Activated CD8-positive, alpha-beta memory T cell treated with anti-CD3 and anti-CD28 coated beads, Interleukin-2, amount 50 U/mL, for 24 hours (primary cell): ENCODE data around the gene GTPBP8.
A peak's percentile ranks its signal among the peaks of the same experiment; 100 is the strongest.
"Not testable (repeated sequence)": the region's sequence is repeated elsewhere in the genome, so short reads cannot be mapped to it uniquely, and the experiment has no call there.

Source experiments
- DNase-seq: peaks from one replicate; pipeline ENCODE4 v3.0.0-alpha.2; 2020; ENCODE audit errors: extremely low read depth

GTPBP8 gene

DNA sequence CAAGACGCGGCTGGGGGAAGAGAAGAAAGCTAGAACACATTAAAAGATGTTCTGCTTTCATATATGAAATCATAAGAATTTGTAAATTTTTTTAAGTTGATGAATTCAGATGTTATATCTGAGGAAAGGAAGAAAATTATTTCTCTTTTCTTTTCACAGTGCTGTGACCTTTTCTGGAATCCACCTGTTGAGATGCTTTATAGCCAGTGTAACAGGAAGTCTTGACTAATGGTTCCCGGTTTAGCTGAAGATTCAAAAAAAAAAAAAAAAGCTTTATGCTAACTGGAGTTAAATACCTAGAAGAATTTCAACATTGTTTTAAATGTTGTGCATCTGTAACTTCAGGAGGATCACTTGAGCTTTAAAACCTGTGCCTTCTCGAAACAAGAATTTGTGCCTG, 9.9 kb downstream of the GTPBP8 start:
- DNase-seq: no peak

- no peak for DNase-seq
Measured at GRCh38 chr3:113002037-113002436, 11.3 kb downstream of the GTPBP8 start.

GRCh38 chr3:113002679-113003078, 11.9 kb downstream of the GTPBP8 start:
- no peak for DNase-seq

GRCh38 chr3:113005611-113006010, 14.8 kb downstream of the GTPBP8 start:
- DNase-seq: no peak

DNA sequence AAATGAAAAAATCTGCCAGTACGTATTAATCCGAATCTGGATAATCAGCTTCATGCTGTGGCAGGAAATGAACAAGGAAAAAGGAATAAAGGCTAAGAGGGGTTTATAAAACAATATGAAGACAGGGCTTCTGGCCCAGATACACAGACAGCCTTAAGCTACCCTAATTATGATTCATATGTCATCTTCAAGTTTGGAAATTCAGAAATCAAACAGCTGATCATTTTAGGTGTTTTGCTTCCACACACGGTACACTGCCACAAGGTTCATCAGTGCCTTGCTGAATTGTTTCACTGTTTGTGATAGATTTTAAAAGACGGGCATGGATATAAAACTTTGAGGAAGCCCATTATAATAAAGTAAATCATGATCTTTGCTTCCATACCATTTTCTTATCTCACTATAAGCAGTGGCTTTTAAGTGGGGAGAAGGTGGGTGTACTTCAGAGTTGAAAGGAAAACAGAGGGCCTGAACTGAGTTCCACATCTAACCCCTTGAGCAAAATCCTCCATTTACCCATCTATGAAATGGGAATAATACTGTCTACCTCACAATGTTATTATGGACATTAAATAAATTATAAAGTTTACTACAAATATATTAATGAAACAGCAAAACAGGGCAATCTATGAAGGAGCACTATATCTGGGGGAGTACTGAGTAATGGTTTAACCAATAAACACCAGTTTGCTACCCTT, 15.7 kb downstream of the GTPBP8 start:
- no peak for DNase-seq

GRCh38 chr3:113008117-113008516, 17.3 kb downstream of the GTPBP8 start:
- DNase-seq: no peak

GRCh38 chr3:113013593-113013992, 22.8 kb downstream of the GTPBP8 start:
- no peak for DNase-seq

DNA sequence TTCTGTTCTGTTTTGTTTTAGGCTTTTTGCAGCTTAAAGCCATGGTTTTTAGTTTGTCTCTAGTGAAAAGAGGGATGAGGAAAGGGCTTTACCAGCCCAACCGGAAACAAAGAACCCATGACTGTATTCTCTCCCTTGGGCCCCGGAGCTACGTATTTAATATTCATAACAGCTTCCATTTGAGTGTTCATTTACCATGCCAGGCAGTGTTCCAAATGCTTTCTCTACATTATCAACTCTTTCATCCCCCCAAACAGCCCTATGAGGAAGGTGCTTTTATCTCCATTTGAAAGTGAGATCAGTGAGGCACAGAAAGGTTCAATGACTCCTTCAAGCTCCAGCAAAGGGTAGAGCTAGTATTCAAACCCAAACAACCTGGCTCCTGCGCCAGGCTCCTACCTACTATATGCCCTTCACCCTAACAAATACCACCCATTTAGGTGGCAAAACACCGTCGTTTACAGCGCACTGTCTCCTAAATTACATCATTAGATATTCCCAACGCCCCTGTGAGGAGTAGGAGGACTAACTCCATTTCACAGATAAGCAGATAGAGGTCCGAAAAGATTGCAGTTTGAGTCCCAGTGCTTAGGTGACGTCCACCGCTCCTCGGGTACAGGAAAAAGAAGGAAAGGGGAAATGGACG, 27.9 kb downstream of the GTPBP8 start:
- no peak for DNase-seq

- DNase-seq: peak; percentile 78
Measured at GRCh38 chr3:113019182-113020137, 28.7 kb downstream of the GTPBP8 start.

DNA sequence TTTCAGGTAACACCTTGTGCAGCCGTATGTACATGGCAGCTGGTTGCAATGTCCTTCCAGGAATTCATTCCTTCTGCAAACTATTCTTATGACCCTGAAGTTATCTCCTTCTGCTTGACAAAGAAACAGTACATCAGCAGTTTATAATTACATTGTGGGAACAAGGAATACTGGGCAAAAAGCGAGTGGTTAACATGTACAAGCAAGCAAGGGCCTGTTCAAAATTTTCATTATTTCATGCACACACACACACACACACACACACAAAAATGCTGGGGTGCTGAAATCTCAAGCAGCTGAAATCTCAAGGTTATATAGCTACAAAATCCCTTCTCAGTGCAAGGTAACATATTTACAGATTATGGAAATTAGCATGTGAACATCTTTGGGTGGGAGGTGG, 30.7 kb downstream of the GTPBP8 start:
- no peak for DNase-seq

- no peak for DNase-seq
Measured at GRCh38 chr3:113034011-113034410, 43.2 kb downstream of the GTPBP8 start.

GRCh38 chr3:113035387-113035982, 44.7 kb downstream of the GTPBP8 start:
- no peak for DNase-seq

- no peak for DNase-seq
Measured at GRCh38 chr3:113038328-113038727, 47.5 kb downstream of the GTPBP8 start.

DNA sequence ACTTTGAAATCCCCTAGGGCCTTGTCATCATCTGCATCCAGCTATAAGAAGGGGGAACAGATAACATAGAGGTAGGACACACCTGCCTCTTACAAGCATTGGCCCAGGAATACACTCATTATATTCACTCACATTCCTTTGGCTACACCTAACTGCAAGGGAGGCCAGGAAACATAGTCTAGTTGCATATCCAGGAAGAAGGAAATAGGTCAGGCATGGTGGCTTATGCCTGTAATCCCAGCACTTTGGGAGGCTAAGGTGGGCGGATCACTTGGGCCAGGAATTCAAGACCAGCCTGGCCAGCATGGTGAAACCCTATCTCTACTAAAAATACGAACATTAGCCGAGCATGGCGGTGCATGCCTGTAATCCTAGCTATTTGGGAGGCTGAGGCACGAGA, 48.8 kb downstream of the GTPBP8 start:
- DNase-seq: no peak

DNA sequence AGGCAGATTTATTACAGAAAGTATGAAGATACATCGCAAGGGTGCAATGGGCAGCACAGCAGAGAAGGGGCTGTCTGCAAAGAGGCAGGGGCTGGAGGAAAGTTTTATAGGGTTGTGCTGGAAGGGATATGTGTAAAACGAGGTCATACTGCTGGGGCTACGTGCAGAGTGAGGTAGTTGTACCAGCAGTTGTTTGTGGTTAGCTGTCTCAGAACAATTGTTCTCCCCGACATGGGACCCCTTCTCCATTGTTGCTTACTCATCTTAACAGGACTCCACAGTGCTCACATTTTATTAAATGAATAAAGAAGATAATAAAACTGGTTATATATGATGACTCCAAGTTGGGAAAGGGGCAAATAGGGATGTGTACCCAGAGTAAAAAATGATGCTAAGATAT, 49.4 kb downstream of the GTPBP8 start:
- DNase-seq: no peak

DNA sequence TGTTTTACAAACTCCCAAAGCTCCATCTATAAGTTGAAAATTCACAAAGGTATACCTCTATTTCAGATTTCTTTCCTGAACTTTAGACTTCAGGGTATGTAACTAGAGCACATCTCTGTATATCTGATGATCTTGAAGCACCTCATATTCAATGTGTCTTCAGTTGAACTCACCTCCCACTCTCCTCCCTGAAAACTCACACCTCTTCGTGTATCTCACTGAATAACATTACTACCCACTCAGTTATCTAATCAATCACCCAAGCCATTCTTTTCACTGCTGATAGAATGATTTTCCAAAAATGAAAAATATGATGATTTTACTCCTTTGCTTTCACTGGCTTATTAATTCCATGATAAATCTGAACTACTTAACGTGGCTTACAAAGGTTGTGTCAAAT, 52.9 kb downstream of the GTPBP8 start:
- DNase-seq: no peak

GRCh38 chr3:113046186-113046965, 55.6 kb downstream of the GTPBP8 start:
- not testable (repeated sequence) for DNase-seq

DNA sequence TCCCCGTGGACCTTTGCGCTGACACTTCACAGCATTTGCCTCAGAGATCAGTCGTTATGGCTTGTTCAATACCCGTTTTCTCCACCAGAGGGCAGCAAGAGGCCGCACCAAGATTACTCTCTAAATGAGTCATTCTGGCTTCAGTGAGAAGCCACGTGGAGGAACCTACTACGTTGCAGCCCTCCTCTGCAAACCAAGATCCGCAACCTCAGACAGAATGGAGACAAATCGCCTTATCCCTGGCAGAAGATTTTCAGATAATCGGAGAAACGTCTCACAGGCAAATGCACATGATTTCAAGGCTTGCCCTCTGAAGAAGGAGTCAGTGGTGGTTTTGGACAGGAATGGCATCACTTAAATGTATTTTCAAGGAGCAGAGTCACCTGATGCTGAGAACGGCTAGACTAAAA, 60.5 kb downstream of the GTPBP8 start:
- peak; percentile 81 for DNase-seq
